ENCODE data around the gene CPA3.

CPA3 gene

DNA sequence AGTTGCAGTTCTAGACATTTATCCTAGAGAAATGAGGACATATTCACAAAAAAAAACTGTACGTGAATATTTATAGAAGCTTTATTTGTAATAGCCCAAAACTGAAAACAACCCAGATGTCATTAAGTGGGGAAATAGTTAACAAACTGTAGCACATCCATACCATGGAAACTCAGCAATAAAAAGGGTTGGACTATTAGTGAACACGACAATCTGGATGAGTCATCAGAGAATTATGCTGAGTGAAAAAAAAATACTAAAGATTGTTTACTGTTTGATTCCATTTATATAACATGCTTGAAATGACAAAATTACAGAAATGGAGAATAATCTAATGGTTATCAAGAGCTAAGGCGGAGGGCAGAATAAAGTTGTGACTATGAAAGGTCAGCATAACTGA is 59.5 kb downstream of the CPA3 start:
- no peak for DNase-seq

DNA sequence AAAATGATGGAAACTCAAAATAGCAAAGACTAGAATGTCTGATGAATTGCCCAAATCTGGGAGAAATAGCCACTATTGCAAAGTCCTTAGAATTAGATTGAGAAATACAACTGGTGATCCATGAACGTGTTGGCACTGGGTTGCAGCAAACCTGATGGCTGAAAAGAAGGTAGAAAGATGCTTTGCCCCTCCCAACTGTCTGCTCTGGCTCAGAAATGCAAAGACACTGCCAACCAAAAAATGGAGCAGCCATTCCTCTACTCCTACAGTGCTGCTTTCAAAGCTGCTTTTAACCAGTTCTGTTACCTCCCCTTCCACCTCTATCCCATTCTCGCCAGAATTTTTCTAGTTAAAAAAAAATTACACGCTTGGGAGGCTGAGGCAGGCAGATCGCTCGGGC is 60.7 kb downstream of the CPA3 start:
- no peak for DNase-seq

DNA sequence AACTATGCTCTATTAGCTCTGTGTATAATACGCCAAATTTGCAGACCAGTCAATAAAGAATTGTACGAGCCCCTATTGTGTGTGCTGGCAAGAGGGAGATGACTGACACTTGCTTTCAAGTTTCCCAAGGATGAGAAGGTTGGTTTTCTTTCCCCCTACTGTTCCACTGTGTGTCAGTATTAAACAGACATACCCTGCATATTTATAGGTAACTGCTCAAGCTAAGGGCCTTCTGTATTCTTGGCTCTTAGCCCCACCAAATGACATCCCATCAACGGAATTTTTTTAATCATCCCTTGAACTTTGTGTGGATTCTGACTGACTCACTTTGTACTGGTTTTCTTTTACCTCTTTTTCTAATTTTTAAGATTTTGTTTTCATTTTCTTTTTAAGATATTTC is 65.7 kb downstream of the CPA3 start:
- DNase-seq, result no peak

GRCh38 chr3:148931574-148931973 is 66.5 kb downstream of the CPA3 start:
- no peak for DNase-seq

DNA sequence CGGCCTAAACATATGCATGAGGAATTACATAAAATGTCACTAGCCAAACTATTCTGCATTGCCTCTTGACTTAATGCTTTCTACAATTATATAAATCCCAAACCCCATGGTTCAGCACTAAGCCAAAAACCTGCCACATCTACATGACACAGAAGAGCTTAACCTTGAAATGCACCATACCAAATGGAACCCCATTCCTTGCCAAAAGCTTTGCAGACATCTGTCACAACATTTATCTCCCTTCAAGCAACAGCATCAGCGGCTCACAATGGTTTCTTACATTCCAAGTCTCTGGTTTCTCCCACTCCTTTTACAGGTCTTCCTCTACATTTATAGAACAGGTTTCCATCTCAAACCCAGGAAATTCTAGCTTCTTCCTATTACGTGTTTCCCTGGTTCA is 67.9 kb downstream of the CPA3 start:
- DNase-seq, result no peak

DNA sequence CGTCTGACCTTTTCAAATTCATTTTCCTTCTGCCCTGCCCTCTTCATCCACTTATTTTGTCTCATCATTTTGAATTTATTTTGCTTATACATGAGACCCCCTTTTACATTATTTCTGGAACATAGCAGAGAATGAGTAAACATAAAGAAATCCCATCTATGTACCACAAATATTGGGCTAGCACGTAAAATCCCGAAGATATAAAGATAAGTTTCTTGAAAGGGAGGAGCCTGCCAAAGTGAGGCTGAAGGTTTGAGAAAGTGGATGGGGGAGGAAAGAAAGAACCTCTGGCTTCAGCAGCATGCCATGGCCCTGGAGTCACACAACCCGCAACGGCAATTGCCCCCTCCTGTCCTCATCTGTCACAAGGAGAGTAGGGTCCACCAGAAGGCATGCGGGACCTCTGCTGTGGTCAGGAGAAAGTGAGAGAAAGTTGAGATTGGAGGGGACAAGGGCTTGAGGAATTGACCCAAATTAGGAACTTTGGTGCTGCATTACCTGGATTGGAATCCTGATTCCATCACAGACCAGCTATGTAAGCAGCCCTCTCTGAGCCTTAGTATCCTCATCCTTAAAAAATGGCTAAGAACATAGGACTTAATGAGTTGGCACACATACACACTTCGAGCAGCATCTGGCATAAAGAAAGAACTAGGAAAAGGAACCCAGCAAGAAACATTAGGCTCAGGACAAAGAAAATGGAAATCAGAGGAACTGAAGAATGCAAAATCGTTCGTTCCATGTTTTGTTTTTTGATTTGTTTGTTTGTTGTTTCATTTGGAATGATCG is 72.6 kb downstream of the CPA3 start:
- DNase-seq, result no peak

DNA sequence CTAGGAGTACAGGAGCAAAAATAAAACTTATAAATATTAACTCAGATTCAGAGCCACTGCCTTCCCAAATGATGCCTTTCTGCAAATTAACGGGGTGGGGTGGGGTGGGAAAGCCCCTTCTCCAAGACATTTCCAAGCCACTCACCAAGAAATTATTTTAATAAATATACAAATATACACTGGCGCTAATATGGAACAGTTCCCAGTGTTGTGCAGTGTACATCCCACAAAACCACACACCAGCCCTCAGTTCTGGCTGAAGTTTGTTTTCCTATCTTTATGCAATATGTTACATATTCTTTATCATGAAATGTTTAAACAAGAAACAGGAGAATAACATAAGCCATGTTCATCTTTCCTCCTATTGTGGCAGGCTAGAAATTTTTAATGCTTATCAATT is 73.2 kb downstream of the CPA3 start:
- DNase-seq, result no peak

DNA sequence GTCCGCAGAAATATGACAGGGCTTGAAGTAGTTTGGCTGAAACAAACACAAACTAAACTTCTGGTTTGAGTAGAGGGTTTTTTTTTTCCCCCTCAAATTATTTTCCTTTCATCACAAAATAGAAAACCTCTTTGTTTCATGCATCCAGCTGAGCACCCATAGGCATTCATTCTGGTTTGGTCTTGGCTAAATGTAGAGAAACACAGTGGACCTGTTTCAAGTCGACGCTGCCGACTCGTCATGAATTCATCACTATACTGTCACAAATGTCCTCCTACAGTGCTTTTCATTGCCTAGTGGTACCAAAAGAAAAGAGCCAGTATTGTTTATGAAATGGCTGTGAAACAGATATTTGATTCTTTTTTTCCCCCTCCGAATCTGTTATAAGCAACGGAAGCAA is 73.8 kb downstream of the CPA3 start:
- DNase-seq, result no peak

- no peak for DNase-seq
These were observed 75.9 kb downstream of the CPA3 start for GRCh38 chr3:148940983-148941382.

GRCh38 chr3:148943506-148944205 is 78.6 kb downstream of the CPA3 start:
- DNase-seq, result peak; percentile 36

DNA sequence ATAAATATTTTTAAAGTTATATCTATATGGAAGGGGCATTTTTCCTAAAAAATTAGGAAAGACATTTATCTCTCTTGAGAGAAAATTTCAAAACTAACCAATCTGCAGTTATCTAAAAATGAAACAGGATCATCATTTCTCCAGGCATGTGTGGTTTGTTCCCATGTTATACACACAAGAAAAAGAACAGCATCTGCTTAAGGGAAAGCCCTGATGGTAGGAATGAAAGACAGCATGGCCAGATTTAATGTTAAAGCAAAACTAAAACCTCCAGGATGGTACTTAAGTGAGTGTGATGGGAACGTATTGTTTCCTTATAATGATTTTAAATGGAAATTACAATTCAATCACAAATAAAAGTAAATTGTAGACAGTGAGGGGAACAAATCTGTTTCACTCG is 80.0 kb downstream of the CPA3 start:
- no peak for DNase-seq
